HG03575 (cell line): ENCODE measurements around the gene DCUN1D3.

Source experiments
- ATAC-seq: cut with Tn5 transposase; IDR thresholded peaks from one replicate; pipeline ENCODE4 v1.9.1; 2021; ENCODE audit not compliant: unreplicated experiment, insufficient number of reproducible peaks, low FRiP score; ENCODE audit errors: extremely low read depth

Gene DCUN1D3

GRCh38 chr16:20923876-20924275 is 23.7 kb upstream of the DCUN1D3 start:
- ATAC-seq: no peak

GRCh38 chr16:20920799-20921198 is 20.6 kb upstream of the DCUN1D3 start:
- no peak for ATAC-seq

GRCh38 chr16:20920091-20920490 is 19.9 kb upstream of the DCUN1D3 start:
- no peak for ATAC-seq

- ATAC-seq: no peak
These were observed 18.5 kb upstream of the DCUN1D3 start for GRCh38 chr16:20918486-20919239.

GRCh38 chr16:20916942-20917341 is 16.8 kb upstream of the DCUN1D3 start:
- ATAC-seq: no peak

GRCh38 chr16:20916289-20916688 is 16.1 kb upstream of the DCUN1D3 start:
- ATAC-seq: no peak

- ATAC-seq: no peak
These were observed 11.2 kb upstream of the DCUN1D3 start for GRCh38 chr16:20911361-20911760.

- ATAC-seq: no peak
These were observed 10.7 kb upstream of the DCUN1D3 start for GRCh38 chr16:20910781-20911321.

- ATAC-seq: no peak
These were observed 6.4 kb upstream of the DCUN1D3 start for GRCh38 chr16:20906341-20907255.

GRCh38 chr16:20905576-20905975 is 5.4 kb upstream of the DCUN1D3 start:
- ATAC-seq: no peak

- no peak for ATAC-seq
These were observed 4.4 kb upstream of the DCUN1D3 start for GRCh38 chr16:20904507-20905081.

GRCh38 chr16:20903899-20904506 is 3.8 kb upstream of the DCUN1D3 start:
- no peak for ATAC-seq

GRCh38 chr16:20903116-20903898 is 3.1 kb upstream of the DCUN1D3 start:
- no peak for ATAC-seq

GRCh38 chr16:20902426-20902825 is 2.3 kb upstream of the DCUN1D3 start:
- ATAC-seq: no peak

GRCh38 chr16:20901436-20902112 is 1.4 kb upstream of the DCUN1D3 start:
- no peak for ATAC-seq

- ATAC-seq: no peak
These were observed 894 bp upstream of the DCUN1D3 start for GRCh38 chr16:20901068-20901435.

- ATAC-seq: no peak
These were observed 470 bp downstream of the DCUN1D3 start for GRCh38 chr16:20899477-20900298.
